ENCODE data around the gene ULBP2.

- TF ChIP-seq CTCF (IDR thresholded peaks at IDR 0.05) (no peak), ZFX (IDR thresholded peaks at IDR 0.05; ENCODE audit: borderline replicate concordance) (no peak)
Measured at GRCh38 chr6:149964308-149965193, 22.7 kb downstream of the ULBP2 start.
